HepG2 (cell line): ENCODE results near the gene POLR2M. TPM values are rescaled to one million over a fixed set of nuclear protein-coding genes. Genes with fewer than 3 reads are reported as not detected.

ENCODE experiments used
- ATF1 ChIP-seq: IDR thresholded peaks from 2 replicates; pipeline ENCODE4 v1.6.1; 2016; ENCODE audit warnings: mild to moderate bottlenecking, control low read depth
- ATF3 ChIP-seq: sonication (generic); formaldehyde crosslinking; IDR thresholded peaks from 2 replicates; pipeline ENCODE4 v1.4.0; 2020; ENCODE audit warnings: missing genetic modification reagents
- BCL6 ChIP-seq: IDR thresholded peaks from 2 replicates; pipeline ENCODE4 v1.6.1; 2016; ENCODE audit warnings: missing genetic modification reagents, missing compliant biosample characterization
- KDM3A ChIP-seq: IDR thresholded peaks from 2 replicates; pipeline ENCODE4 v1.6.1; 2018; ENCODE audit warnings: low read depth, missing compliant biosample characterization
- POGK ChIP-seq: sonication (generic); formaldehyde crosslinking; conservative IDR thresholded peaks from 2 replicates; pipeline ENCODE4 v1.8.0; 2022; ENCODE audit warnings: mild to moderate bottlenecking, moderate library complexity, missing genetic modification reagents
- TCF12 ChIP-seq, 2 experiments: fragments of 450-650 bp in 1 of 2; sonication (generic) in 1 of 2; formaldehyde crosslinking in 1 of 2; IDR thresholded peaks; 2 replicates each; pipeline versions ENCODE4 v1.6.1 to v1.8.0; 2017 to 2022; ENCODE audit warnings: antibody characterized with exemption in 1 of 2, mild to moderate bottlenecking in 1 of 2, missing genetic modification reagents in 1 of 2, moderate library complexity in 1 of 2
- ZMAT5 ChIP-seq: sonication (generic); formaldehyde crosslinking; IDR thresholded peaks from 2 replicates; pipeline ENCODE4 v1.5.0; 2020; ENCODE audit warnings: mild to moderate bottlenecking, low read depth, missing genetic modification reagents, borderline replicate concordance
- ZNF609 ChIP-seq: sonication (generic); formaldehyde crosslinking; IDR thresholded peaks from 2 replicates; pipeline ENCODE4 v1.4.0; 2020; ENCODE audit warnings: mild to moderate bottlenecking, missing genetic modification reagents, borderline replicate concordance
- polyA plus RNA-seq, 8 experiments: library from polyadenylated mRNA; depleted of rRNA in 3 of 8; stranded (reverse) in 7 of 8; unstranded in 1 of 8; fragments of >200 nt; fragmentation: Illumina TruSeq in 4 of 8; extraction: Trizol in 4 of 8; gene quantifications; 2 replicates each; pipeline versions ENCODE4 v1.2.1 to v1.2.3, GENCODE V29; 2011 to 2016; ENCODE audit warnings: low read depth in 4 of 8, missing spikeins in 1 of 8, mixed read lengths in 1 of 8; ENCODE audit not compliant: insufficient read depth in 1 of 8
- total RNA-seq, 5 experiments: library from RNA; depleted of rRNA; stranded (reverse); fragments of >200 nt; fragmentation: Illumina TruSeq; extraction: Trizol; gene quantifications; 2 replicates each; pipeline ENCODE4 v1.2.3, GENCODE V29; 2016; ENCODE audit warnings: low read depth in 1 of 5
- TF ChIP-seq, protein P1 (sequence below), 2 experiments: sonication (generic) in 1 of 2; formaldehyde crosslinking in 1 of 2; IDR thresholded peaks; 2 replicates each; pipeline versions ENCODE4 v1.6.1 to v1.9.0; 2014 to 2022; ENCODE audit warnings: antibody characterized with exemption in 1 of 2, borderline replicate concordance in 1 of 2, inconsistent platforms in 1 of 2, low read depth in 1 of 2, missing genetic modification reagents in 1 of 2

POLR2M gene
- total and polyA plus RNA-seq, 2 of the 13 experiments (the other 11 are each of a cell fraction or from before 2014, with no cell fraction given), result 25.9 to 48.5 TPM

DNA sequence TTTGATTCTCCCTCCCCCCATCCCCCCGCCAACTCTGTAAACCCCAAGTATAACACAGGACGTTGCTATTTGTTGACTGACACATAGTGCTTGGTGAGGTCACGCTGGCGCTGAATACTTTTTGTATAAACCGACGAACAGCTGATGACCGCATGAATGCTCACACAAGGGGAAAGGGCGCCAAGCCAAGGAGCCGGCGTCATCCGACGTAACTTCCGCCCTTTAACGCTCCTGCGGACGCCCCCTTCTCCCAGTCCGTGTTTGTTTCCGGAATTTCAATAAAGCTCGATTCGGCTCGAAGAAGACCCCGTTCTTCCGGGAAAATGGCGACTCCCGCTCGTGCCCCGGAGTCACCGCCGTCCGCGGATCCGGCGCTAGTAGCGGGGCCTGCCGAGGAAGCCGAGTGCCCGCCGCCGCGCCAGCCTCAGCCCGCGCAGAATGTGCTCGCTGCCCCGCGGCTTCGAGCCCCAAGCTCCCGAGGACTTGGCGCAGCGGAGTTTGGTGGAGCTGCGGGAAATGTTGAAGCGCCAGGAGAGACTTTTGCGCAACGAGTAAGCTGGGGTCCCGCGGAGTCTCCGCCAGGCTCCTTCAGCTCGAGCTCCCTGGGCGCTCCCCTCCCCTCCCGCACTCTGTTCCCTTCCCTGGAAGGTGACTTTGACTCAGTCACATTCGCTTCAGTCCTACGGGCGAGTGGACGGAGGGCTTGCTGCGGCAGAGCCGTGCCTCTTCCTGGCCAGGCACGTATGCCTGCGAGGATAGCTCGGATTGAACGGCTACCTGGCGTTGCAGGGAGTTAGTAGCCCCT, at the start of gene POLR2M (continued):
- TF ChIP-seq POGK (CRISPR knock-in tag) (peak; percentile 70), ZNF609 (CRISPR knock-in tag) (0 out of 2 replicates have a peak, but pooled peaks have one; percentile 19), BCL6 (CRISPR knock-in tag) (peak; percentile 34; the same call in 1 of the 2 replicates), TCF12 (IDR thresholded peaks at IDR 0.05) (no peak), TCF12 (CRISPR knock-in tag; IDR thresholded peaks at IDR 0.05) (no peak), ATF1 (peak; percentile 92), ZMAT5 (CRISPR knock-in tag) (no peak), KDM3A (0 out of 2 replicates have a peak, but pooled peaks have one; percentile 42), ATF3 (CRISPR knock-in tag) (no peak)
- TF ChIP-seq, protein P1, sequence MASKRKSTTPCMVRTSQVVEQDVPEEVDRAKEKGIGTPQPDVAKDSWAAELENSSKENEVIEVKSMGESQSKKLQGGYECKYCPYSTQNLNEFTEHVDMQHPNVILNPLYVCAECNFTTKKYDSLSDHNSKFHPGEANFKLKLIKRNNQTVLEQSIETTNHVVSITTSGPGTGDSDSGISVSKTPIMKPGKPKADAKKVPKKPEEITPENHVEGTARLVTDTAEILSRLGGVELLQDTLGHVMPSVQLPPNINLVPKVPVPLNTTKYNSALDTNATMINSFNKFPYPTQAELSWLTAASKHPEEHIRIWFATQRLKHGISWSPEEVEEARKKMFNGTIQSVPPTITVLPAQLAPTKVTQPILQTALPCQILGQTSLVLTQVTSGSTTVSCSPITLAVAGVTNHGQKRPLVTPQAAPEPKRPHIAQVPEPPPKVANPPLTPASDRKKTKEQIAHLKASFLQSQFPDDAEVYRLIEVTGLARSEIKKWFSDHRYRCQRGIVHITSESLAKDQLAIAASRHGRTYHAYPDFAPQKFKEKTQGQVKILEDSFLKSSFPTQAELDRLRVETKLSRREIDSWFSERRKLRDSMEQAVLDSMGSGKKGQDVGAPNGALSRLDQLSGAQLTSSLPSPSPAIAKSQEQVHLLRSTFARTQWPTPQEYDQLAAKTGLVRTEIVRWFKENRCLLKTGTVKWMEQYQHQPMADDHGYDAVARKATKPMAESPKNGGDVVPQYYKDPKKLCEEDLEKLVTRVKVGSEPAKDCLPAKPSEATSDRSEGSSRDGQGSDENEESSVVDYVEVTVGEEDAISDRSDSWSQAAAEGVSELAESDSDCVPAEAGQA (IDR thresholded peaks at IDR 0.05; ENCODE audit: low read depth), result peak; percentile 90
- TF ChIP-seq, protein P1 (CRISPR knock-in tag; IDR thresholded peaks at IDR 0.05; ENCODE audit: borderline replicate concordance), result no peak; the same call in 1 of the 2 replicates
